Endodermal cell (in vitro differentiated cells): Measurements from ENCODE around the gene PABPN1L. TPM values are rescaled to one million over a fixed set of nuclear protein-coding genes. Genes with fewer than 3 reads are reported as not detected.

Experiments
- DNase-seq: peaks from one replicate; pipeline ENCODE4 v3.0.0-alpha.2; 2017
- H3K27ac ChIP-seq: 2 replicates; pipeline ENCODE4 v1.5.1; 2013; ENCODE audit warnings: mild to moderate bottlenecking, low read depth, low read length, moderate library complexity
- H3K27me3 ChIP-seq: 2 replicates; pipeline ENCODE4 v1.6.1; 2013; ENCODE audit warnings: mild to moderate bottlenecking, low read length, moderate library complexity; ENCODE audit not compliant: insufficient read depth, control insufficient read depth, poor library complexity, severe bottlenecking
- H3K36me3 ChIP-seq: 2 replicates; pipeline ENCODE4 v1.7.0; 2013; ENCODE audit warnings: mild to moderate bottlenecking, low read length, moderate library complexity; ENCODE audit not compliant: control insufficient read depth, insufficient read depth
- H3K4me1 ChIP-seq: one replicate; pipeline ENCODE4 v1.7.0; 2013; ENCODE audit warnings: low read length; ENCODE audit not compliant: control insufficient read depth, insufficient read depth
- H3K4me3 ChIP-seq: 2 replicates; pipeline ENCODE4 v1.5.1; 2013; ENCODE audit warnings: mild to moderate bottlenecking, low read length, moderate library complexity
- H3K9ac ChIP-seq: 2 replicates; pipeline ENCODE4 v1.6.1; 2013; ENCODE audit warnings: mild to moderate bottlenecking, low read length, moderate library complexity; ENCODE audit not compliant: poor library complexity, severe bottlenecking; ENCODE audit errors: extremely low read depth
- H3K9me3 ChIP-seq: 2 replicates; pipeline ENCODE4 v1.6.1; 2013; ENCODE audit warnings: mild to moderate bottlenecking, low read length, moderate library complexity; ENCODE audit not compliant: control insufficient read depth
- H3K27ac Mint-ChIP-seq: 2 replicates; pipeline ENCODE4 v1.8.0; 2020; ENCODE audit warnings: mixed read lengths
- H3K27me3 Mint-ChIP-seq: 2 replicates; pipeline ENCODE4 v1.8.0; 2021; ENCODE audit warnings: mild to moderate bottlenecking, mixed read lengths; ENCODE audit not compliant: insufficient read depth
- H3K36me3 Mint-ChIP-seq: 2 replicates; pipeline ENCODE4 v1.8.0; 2020; ENCODE audit warnings: low read depth, mixed read lengths
- H3K4me1 Mint-ChIP-seq: 2 replicates; pipeline ENCODE4 v1.8.0; 2020; ENCODE audit warnings: mixed read lengths
- H3K4me3 Mint-ChIP-seq: 2 replicates; pipeline ENCODE4 v1.8.0; 2020; ENCODE audit warnings: mild to moderate bottlenecking, moderate library complexity, mixed read lengths
- H3K9me3 Mint-ChIP-seq: 2 replicates; pipeline ENCODE4 v1.8.0; 2020; ENCODE audit warnings: mild to moderate bottlenecking, mixed read lengths
- WGBS, 2 experiments: methylation state at CpG; one replicate each; pipeline versions ENCODE4 v1.1.5 to v1.1.7; 2013; ENCODE audit warnings: missing lambda C conversion rate in 2 of 2, mixed read lengths in 1 of 2; ENCODE audit not compliant: insufficient coverage in 1 of 2, insufficient read length in 1 of 2; 5-methylcytosine and 5-hydroxymethylcytosine counted together
- total RNA-seq, 2 donors: library from RNA; stranded (reverse); fragmentation: NEBNext Ultra II Directional in 1 of 2; extraction: Animal tissue kit (Norgen Biotek cat#: 25700) in 1 of 2; gene quantifications; 2 replicates in 1 of 2; 3 replicates in 1 of 2; pipeline ENCODE4 v1.2.1, GENCODE V29; 2021
- TF ChIP-seq, protein P1 (sequence below): fragments of 200-600 bp; sonication (generic); conservative IDR thresholded peaks from 2 replicates; pipeline ENCODE4 v1.5.0; 2021; ENCODE audit warnings: antibody characterized with exemption, mild to moderate bottlenecking

PABPN1L gene
- total RNA-seq, 2 donors from 2014 or later = not detected

DNA sequence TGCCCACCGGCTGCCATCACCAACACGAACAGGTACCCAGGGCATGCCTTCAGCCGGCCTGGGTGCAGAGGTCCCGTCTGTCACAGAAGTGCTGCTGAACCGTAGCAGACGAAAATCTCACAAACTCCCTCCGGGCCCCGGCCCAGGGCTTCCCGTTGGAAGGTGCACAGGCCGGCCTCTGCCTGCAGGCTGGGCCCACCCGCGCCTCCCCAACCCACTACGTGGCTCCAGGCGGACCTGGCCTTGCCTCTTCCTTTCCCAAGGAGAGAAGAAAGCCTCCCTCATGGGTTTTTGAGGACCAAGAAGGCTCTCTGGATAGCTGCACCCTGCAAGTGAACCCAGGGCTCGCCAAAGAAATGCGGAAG, 45.5 kb upstream of the PABPN1L start:
- Histone ChIP-seq H3K27ac (no peak overlapping the region), H3K4me3 (no peak overlapping the region), H3K9me3 (no peaks in the 10 kb centered on the region), H3K36me3 (no peaks in the 10 kb centered on the region), H3K9ac (no peak overlapping the region), H3K27me3 (no peaks in the 10 kb centered on the region), H3K4me1 (no peaks in the 10 kb centered on the region)
- WGBS, 2 experiments = 90% methylated on average over 9 to 16 of the region's 16 CpGs
- Mint-ChIP-seq H3K4me3 (no peak overlapping the region), H3K27me3 (peaks cover 4% of the 10 kb centered on the region), H3K9me3 (no peaks in the 10 kb centered on the region), H3K4me1 (peaks cover 3% of the 10 kb centered on the region), H3K27ac (no peak overlapping the region), H3K36me3 (no peaks in the 10 kb centered on the region)
- TF ChIP-seq, protein P1, sequence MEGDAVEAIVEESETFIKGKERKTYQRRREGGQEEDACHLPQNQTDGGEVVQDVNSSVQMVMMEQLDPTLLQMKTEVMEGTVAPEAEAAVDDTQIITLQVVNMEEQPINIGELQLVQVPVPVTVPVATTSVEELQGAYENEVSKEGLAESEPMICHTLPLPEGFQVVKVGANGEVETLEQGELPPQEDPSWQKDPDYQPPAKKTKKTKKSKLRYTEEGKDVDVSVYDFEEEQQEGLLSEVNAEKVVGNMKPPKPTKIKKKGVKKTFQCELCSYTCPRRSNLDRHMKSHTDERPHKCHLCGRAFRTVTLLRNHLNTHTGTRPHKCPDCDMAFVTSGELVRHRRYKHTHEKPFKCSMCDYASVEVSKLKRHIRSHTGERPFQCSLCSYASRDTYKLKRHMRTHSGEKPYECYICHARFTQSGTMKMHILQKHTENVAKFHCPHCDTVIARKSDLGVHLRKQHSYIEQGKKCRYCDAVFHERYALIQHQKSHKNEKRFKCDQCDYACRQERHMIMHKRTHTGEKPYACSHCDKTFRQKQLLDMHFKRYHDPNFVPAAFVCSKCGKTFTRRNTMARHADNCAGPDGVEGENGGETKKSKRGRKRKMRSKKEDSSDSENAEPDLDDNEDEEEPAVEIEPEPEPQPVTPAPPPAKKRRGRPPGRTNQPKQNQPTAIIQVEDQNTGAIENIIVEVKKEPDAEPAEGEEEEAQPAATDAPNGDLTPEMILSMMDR = no peak
- DNase-seq = no peak

DNA sequence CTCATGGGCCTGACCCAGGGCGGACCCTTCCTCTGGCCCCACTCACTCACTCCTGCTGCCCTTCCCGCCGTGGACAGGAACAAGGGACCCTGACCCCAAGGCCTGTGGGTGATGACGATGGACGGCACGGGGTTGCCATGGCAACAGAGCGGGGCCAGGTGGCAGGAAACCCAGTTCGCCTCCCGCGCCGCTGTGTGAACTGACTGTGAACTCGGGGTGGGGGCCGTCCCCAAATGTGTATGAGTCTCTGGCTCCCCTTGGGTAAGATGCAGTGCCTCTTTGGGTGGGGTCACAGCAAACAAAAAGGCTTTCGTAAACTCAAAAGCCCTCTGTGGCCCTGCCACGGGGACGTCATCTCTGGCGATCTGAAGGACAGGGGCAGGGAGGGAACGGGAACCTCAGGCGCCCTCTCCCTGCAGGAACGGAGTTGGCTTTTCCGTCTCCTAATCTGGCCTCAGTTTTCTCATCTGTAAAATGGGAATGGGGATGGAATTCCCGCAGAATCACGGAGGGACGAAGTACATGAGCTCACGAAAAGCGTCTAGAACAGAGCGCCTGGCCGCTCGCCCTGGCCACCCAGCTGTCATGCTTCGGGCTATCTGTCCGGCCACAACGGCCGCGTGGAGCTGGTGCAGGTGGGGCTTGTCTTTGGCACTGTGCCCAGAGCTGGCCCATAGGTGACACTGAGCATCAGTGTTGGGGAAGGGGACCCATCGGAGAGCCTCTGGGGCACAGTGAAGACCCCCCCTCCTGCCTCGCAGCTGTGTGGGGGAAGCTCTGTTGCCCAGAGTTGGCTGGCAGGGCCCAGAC, 44.9 kb upstream of the PABPN1L start:
- Mint-ChIP-seq H3K4me1 (no peaks in the 10 kb centered on the region), H3K4me3 (no peak overlapping the region), H3K9me3 (no peaks in the 10 kb centered on the region), H3K27me3 (no peaks in the 10 kb centered on the region), H3K36me3 (no peaks in the 10 kb centered on the region), H3K27ac (no peak overlapping the region)
- no peak overlapping the region for H3K9ac ChIP-seq
- no peaks in the 10 kb centered on the region for H3K27me3 ChIP-seq
- DNase-seq = no peak
- WGBS, 2 experiments = 88 to 91% methylated on average over 30 to 36 of the region's 36 CpGs
- H3K27ac ChIP-seq = no peak overlapping the region
- H3K4me1 ChIP-seq = no peaks in the 10 kb centered on the region
- no peaks in the 10 kb centered on the region for H3K9me3 ChIP-seq
- no peaks in the 10 kb centered on the region for H3K36me3 ChIP-seq
- no peak overlapping the region for H3K4me3 ChIP-seq
- TF ChIP-seq, protein P1 = no peak

DNA sequence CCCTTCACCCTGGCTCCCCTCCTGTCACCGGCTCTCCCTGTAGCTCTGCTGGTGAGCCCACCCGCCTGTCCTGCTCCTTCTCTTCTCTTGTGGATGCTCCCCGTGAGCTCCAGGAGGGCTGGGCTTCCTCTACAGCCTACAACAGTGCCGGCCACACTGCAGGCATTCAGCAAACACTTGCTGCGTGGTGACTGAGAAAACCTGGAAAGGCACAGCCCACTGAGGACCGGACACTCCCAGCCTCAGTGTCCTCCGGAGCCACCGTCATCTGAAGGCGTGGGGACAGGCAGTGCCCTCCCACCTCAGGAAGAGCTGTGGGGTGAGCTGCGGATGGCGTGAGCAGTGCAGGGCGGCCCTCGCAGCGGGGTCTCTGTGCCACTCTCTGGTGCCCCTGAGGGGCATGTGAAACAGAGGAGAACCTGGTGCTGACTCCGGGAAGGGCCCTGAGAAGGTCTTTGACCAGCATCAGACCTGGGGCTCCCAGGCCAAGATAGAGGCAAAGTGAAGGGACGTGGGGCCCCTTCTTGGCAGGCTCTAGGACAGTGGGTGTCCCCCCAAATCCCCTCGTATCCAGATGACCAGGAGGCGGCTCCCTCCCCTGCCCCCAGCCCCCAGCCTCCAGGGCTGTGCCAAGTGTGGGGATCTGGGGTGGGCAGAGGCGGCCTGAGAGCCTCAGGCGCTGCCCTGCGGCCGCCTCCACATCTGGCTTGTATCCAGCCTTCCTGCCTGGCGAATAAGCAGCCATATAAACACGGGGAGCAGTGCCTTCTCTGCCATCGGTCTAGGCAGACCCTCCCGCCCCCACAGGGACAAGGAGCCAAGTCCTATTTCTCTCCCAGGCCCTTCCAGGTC, 44.0 kb upstream of the PABPN1L start:
- Histone ChIP-seq H3K36me3 (no peaks in the 10 kb centered on the region), H3K27ac (no peak overlapping the region), H3K27me3 (no peaks in the 10 kb centered on the region), H3K9ac (no peak overlapping the region), H3K4me3 (no peak overlapping the region), H3K4me1 (no peaks in the 10 kb centered on the region), H3K9me3 (no peaks in the 10 kb centered on the region)
- no peak overlapping the region for H3K27ac Mint-ChIP-seq
- no peaks in the 10 kb centered on the region for H3K9me3 Mint-ChIP-seq
- no peak for DNase-seq
- 81 to 82% methylated on average over 13 to 26 of the region's 26 CpGs for WGBS, 2 experiments
- H3K27me3 Mint-ChIP-seq = no peaks in the 10 kb centered on the region
- no peaks in the 10 kb centered on the region for H3K4me1 Mint-ChIP-seq
- TF ChIP-seq, protein P1 = no peak
- H3K36me3 Mint-ChIP-seq = no peaks in the 10 kb centered on the region
- no peak overlapping the region for H3K4me3 Mint-ChIP-seq
